ENCODE data around the gene SSTR4.
"Not testable (repeated sequence)": the region's sequence is repeated elsewhere in the genome, so short reads cannot be mapped to it uniquely, and the experiment has no call there.

SSTR4 gene

DNA sequence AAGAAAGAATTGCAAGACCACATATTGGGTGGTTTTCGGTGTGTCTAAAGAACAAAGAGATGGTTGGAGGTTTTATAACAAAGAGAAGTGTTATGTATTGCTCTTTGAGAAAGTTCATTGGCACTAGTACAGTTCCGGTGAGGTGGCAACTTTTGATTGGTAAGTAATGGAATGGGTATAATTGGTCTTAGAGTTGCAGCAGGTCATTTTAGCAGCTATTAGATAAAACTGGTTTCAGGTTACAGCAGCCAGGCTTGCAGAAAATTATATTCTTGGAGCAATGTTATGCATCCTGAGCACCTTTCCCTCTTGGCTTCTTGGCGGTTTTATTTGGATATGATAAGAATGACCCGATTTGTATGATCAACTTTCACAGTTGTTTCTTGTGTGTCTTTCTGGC, 12.3 kb upstream of the SSTR4 start:
- TF ChIP-seq, protein P1, sequence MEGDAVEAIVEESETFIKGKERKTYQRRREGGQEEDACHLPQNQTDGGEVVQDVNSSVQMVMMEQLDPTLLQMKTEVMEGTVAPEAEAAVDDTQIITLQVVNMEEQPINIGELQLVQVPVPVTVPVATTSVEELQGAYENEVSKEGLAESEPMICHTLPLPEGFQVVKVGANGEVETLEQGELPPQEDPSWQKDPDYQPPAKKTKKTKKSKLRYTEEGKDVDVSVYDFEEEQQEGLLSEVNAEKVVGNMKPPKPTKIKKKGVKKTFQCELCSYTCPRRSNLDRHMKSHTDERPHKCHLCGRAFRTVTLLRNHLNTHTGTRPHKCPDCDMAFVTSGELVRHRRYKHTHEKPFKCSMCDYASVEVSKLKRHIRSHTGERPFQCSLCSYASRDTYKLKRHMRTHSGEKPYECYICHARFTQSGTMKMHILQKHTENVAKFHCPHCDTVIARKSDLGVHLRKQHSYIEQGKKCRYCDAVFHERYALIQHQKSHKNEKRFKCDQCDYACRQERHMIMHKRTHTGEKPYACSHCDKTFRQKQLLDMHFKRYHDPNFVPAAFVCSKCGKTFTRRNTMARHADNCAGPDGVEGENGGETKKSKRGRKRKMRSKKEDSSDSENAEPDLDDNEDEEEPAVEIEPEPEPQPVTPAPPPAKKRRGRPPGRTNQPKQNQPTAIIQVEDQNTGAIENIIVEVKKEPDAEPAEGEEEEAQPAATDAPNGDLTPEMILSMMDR (IDR thresholded peaks at IDR 0.05; ENCODE audit: low read depth, low read length, missing control alignments), result no peak
- no peak for DNase-seq (ENCODE audit: extremely low read depth, low read depth)
- no peak overlapping the region for H3K4me3 ChIP-seq (replicated peaks; ENCODE audit: low read depth, low read length)

DNA sequence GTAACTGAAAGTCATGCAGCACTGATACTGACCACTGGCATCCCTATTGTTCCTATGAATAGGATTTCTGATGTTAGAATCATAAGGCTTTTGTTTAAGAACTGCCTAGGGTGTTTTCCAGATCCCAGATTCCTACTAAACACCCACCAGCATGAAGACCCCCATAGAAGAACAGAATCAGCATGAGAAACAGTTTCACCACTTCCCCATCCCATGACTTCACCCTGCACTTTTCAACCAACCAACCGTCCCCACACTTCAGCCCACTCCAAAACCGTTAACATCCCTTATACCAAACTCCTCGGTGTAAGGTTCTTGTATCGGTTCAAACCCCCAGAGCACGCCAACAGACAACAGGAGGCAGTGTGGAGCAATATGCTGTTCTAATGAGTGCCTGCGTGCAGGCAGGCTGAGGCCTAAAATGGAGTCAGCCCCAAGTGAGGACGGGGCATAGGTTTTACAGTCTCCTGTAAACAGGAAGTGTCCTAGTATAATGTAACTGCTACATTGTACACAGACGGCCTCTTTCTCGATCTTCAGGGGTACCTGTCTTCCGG, 11.4 kb upstream of the SSTR4 start:
- DNase-seq (ENCODE audit: extremely low read depth, low read depth), result no peak
- no peak overlapping the region for H3K4me3 ChIP-seq (replicated peaks; ENCODE audit: low read depth, low read length)
- TF ChIP-seq, protein P1 (IDR thresholded peaks at IDR 0.05; ENCODE audit: low read depth, low read length, missing control alignments), result no peak

DNA sequence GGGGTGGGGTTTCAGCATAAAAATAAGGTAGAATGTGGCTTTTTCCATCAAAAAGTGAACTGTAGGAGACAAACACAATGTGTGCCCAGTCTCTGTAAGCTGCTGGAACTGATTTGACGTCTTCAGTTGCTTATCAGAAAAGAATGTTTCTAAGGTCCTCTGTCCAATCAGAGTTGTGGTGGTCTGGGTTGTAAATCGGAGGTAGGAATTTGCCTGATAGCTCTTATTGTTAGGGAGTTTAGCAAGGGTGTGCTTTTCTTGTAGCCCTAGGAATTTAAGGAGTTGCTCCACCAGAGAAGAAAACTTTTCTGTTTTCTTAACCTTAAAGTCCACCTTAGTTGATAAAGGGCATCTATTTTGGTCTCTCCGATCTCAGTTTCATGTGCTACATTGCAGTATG, 10.4 kb upstream of the SSTR4 start:
- DNase-seq (ENCODE audit: extremely low read depth, low read depth), result no peak
- TF ChIP-seq, protein P1 (IDR thresholded peaks at IDR 0.05; ENCODE audit: low read depth, low read length, missing control alignments), result no peak
- H3K4me3 ChIP-seq (replicated peaks; ENCODE audit: low read depth, low read length), result no peak overlapping the region

DNA sequence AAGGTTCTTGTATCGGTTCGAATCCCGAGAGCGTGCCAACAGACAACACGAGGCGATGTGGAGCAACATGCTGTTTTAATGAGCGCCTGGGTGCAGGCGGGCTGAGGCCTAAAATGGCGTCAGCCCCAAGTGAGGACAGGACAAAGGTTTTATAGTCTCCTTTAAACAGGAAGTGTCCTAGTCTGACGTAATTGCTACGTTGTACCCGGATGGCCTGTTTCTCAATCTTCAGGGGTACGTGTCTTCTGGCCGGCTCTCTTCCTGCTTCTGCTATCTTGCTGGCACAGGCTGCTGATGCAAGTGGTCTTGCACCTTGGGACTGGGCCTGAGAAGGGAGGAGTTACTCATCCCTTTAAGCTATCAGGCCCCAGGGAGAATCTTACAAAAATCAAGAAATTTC, 9.6 kb upstream of the SSTR4 start:
- not testable (repeated sequence) for DNase-seq (ENCODE audit: extremely low read depth, low read depth); H3K4me3 ChIP-seq (replicated peaks; ENCODE audit: low read depth, low read length)

DNA sequence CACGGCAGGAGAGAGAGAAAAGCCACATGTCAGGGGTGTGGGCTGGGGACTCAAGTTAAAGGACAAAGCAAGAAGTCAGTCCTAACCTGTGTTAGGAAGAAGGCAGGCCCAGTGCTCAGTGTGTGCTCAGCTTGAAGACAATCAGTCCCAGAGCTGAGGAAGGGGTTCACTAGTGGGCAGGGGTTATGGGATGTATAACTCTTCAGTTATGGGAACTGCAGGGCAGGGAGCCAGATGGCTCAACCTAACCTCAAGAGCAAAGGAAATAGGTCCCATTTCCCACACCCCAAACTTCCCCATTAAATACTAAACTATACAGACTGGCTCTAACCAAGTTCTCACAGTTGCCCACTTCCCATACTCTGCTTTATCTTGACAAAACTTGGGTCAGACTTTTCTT, 7.4 kb upstream of the SSTR4 start:
- TF ChIP-seq, protein P1 (IDR thresholded peaks at IDR 0.05; ENCODE audit: low read depth, low read length, missing control alignments), result no peak
- no peak overlapping the region for H3K4me3 ChIP-seq (replicated peaks; ENCODE audit: low read depth, low read length)
- DNase-seq (ENCODE audit: extremely low read depth, low read depth), result no peak

DNA sequence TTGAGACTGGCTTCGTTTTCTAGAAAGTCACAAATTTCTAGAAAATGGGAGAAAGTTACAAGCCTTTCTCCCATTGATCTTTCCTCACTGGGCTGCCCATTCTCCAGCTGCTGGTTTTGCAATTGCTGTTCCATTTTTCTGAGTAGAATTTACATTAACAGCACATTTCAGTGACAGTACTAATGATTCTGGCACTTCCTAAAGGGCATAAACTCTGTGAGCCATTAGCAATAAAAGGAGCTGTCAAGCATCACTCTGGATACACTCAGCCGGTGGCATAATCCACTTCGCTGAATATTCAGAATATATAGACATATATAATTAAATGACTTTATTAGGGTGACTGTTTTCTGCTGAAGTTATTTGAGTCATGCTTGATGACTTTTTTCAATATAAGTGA, 6.7 kb upstream of the SSTR4 start:
- no peak for DNase-seq (ENCODE audit: extremely low read depth, low read depth)
- no peak overlapping the region for H3K4me3 ChIP-seq (replicated peaks; ENCODE audit: low read depth, low read length)
- TF ChIP-seq, protein P1 (IDR thresholded peaks at IDR 0.05; ENCODE audit: low read depth, low read length, missing control alignments), result no peak

DNA sequence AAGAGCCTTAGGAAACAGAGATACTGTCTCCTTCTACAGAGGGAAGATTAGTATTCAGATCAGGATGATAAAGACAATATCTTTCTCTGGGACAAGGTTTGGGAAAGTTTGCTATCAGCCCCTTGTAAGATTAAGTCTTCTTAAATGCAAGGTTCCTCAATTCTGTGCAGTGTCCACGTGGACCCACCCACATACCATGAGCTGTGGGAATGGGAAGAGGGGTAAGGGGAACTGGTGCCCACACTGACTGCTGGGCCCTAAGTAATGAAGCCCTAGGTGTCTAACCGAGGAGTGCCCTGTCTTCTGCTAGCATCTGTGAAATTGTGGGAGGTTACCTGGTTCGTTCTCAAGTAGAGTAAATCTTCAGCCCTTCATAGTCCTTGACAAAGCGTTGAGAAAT, 5.8 kb upstream of the SSTR4 start:
- H3K4me3 ChIP-seq (replicated peaks; ENCODE audit: low read depth, low read length), result no peak overlapping the region
- TF ChIP-seq, protein P1 (IDR thresholded peaks at IDR 0.05; ENCODE audit: low read depth, low read length, missing control alignments), result no peak
- DNase-seq (ENCODE audit: extremely low read depth, low read depth), result no peak

Data from HFF-Myc (cell line).